Effector memory CD8-positive, alpha-beta T cell (primary cell): Measurements from ENCODE around the gene DNMBP.
A peak's percentile ranks its signal among the peaks of the same experiment; 100 is the strongest.
"Not testable (repeated sequence)": the region's sequence is repeated elsewhere in the genome, so short reads cannot be mapped to it uniquely, and the experiment has no call there.

Source experiments
- ATAC-seq: fragments of 150-1000 bp; cut with Tn5 transposase; replicated peaks from 2 replicates; pipeline ENCODE4 v1.10.0; 2021; ENCODE audit warnings: mild to moderate bottlenecking, moderate library complexity
- DNase-seq, 3 experiments: peaks; one replicate each; pipeline ENCODE4 v3.0.0; 2021
- H3K27ac Mint-ChIP-seq, 2 donors: one replicate each; pipeline ENCODE4 v1.8.0; 2022; ENCODE audit warnings: mild to moderate bottlenecking in 2 of 2, mixed read lengths in 2 of 2, moderate library complexity in 2 of 2
- H3K27me3 Mint-ChIP-seq, 2 donors: one replicate each; pipeline ENCODE4 v1.8.0; 2022; ENCODE audit warnings: mixed read lengths in 2 of 2
- H3K36me3 Mint-ChIP-seq: one replicate; pipeline ENCODE4 v1.8.0; 2022; ENCODE audit warnings: mild to moderate bottlenecking, moderate library complexity, mixed read lengths; ENCODE audit not compliant: insufficient read depth
- H3K4me1 Mint-ChIP-seq, 2 donors: one replicate each; pipeline ENCODE4 v1.8.0; 2022; ENCODE audit warnings: low read depth in 2 of 2, mixed read lengths in 2 of 2
- H3K4me3 Mint-ChIP-seq, 2 donors: one replicate each; pipeline ENCODE4 v1.8.0; 2022; ENCODE audit warnings: mild to moderate bottlenecking in 2 of 2, mixed read lengths in 2 of 2, moderate library complexity in 2 of 2
- H3K9me3 Mint-ChIP-seq, 2 donors: one replicate each; pipeline ENCODE4 v1.8.0; 2022; ENCODE audit warnings: mixed read lengths in 2 of 2

DNMBP gene

DNA sequence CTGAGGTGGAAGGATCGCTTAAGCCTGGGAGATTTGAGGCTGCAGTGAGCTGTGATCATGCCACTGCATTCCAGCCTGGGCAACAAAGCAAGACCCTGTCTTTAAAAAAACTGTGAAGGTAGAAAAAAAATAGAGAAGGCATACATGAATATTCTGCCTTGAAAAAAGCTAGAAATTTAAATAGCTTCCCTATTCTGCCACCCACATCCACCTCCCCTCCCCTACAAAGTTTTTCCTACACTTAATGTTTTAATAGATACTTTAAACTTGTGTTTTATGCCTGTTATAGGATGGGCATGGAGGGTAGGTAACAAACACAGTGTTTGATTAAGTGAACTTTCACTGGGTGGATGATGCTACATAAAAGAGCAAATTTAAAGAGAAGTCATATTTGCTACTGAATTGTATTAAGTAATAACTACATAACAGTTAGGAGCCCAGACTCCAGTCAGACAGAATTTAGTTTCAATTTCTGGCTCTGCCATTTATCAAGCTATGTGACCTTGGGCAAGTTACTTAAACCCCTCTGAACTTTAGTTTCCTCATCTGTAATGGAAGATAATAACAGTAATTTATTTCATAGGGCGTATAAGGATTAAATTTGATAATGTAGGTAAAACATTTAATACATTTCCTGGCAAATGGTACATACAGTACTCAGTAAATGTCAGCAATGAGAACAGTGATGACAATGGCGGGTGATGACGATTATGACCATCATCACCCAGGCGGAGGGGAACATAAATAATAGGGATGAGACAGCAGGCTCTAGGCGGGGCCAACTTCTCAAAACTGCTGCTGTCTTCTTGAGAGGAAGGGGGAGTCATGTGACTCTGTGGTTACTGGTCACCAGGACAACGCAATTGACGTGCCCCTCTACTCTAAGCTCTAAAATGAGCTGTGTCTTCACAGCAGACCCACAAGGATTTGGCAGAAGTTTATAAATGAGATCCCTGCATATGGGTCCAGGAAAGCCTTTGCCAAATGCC lies 15.8 kb downstream of the DNMBP start:
- no peaks in the 10 kb centered on the region for H3K36me3 Mint-ChIP-seq
- peaks cover 12 to 16% of the 10 kb centered on the region in 2 donors for H3K4me1 Mint-ChIP-seq
- H3K27ac Mint-ChIP-seq: peak overlapping the region; percentile 61 to 85
- ATAC-seq: peak; percentile 97
- no peaks in the 10 kb centered on the region for H3K27me3 Mint-ChIP-seq
- peak overlapping the region; percentile 21 to 54 for H3K4me3 Mint-ChIP-seq
- no peaks in the 10 kb centered on the region for H3K9me3 Mint-ChIP-seq
- peak; percentile 16 to 22 (median 16) for DNase-seq

DNA sequence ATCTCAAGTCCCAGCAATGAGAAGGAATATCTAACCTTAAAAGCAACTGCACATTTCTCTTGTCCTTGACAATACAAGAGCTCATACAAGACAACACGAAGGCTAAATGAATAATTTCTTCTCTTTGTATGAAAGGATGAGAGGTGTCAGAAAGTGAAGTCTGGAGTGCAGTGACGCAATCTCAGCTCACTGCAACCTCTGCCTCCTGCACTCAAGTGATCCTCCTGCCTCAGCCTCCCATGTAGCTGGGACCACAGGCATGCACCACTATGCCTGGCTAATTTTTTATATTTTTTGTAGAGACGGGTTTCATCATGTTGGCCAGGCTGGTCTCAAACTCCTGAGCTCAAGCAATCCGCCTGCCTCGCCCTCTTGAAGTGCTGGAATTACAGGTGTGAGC lies 24.1 kb downstream of the DNMBP start:
- not testable (repeated sequence) for H3K4me3 Mint-ChIP-seq, H3K36me3 Mint-ChIP-seq, H3K27ac Mint-ChIP-seq, ATAC-seq, H3K4me1 Mint-ChIP-seq, H3K27me3 Mint-ChIP-seq, H3K9me3 Mint-ChIP-seq, DNase-seq

DNA sequence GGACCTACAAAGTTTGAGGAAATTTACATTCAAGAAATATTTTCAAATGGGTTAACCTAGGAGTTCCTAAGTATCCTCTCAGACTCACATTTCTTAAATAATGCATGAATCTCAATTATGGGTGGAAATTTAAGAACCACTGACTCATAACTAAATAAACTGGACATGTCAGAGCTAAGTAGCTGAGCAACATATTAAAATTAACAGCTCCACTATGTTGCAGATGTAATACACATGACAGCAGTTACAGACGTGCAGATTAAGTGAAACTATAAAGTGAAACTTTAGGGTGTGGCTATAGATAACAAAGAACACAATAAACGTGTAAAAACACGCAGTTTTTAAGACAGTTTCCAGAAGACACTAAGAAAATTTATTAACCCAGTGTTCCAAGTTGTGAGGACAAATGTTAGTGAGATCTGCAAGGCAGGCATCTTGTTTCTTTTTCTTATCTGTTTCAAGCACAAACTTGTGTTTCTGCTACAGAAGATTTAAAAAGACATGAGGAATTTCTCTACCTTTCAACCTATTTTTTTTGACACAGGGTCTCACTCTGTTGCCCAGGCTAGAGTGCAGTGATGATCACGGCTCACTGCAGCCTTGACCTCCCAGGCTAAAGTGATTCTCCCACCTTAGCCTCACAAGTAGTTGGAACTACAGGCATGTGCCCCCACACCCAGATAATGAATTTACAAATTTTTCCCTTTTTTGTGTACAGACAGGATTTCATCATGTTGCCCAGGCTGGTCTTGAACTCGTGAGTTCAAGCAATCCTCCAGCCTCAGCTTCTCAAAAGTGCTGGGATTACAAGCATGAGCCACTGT lies 25.3 kb downstream of the DNMBP start:
- H3K4me1 Mint-ChIP-seq: peaks cover 4 to 5% of the 10 kb centered on the region in 2 donors
- no peaks in the 10 kb centered on the region for H3K27me3 Mint-ChIP-seq
- DNase-seq (no peak), ATAC-seq (no peak)
- H3K9me3 Mint-ChIP-seq: no peaks in the 10 kb centered on the region
- peaks cover 6% of the 10 kb centered on the region for H3K36me3 Mint-ChIP-seq
- no peak overlapping the region for H3K4me3 Mint-ChIP-seq
- no peak overlapping the region for H3K27ac Mint-ChIP-seq

DNA sequence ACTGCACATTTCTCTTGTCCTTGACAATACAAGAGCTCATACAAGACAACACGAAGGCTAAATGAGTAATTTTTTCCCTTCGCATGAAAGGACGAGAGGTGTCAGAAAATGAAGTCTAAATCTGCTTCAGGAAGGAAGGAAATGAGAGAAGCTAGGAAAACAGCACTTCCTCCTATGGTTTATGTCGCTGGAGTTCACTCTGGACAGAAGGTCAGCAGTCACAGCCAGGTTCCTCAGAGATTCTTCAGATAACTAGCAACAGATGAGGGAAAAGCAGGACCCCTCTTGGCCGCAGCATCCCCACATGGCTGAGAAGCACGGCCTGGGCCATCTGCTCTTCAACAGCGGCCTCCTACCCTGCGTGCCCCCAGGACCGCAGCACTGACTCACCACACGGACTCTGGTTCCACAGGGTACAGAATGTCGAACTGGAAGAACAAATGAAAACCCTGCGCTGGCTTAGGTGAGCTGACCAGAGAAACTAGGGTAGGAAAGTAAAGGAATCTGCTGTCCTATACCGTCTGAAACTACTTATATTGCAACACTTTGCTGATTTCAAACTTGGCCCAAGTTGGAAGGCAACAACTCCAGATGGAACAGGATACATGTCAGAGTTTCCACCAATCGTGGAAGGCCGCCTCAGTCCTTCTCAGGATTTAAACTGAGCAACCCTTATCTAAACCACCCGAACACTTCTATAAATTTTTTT lies 26.3 kb downstream of the DNMBP start:
- Mint-ChIP-seq H3K4me1 (peaks cover 4 to 5% of the 10 kb centered on the region in 2 donors), H3K27ac (no peak overlapping the region), H3K27me3 (no peaks in the 10 kb centered on the region), H3K9me3 (no peaks in the 10 kb centered on the region), H3K4me3 (no peak overlapping the region), H3K36me3 (peaks cover 6% of the 10 kb centered on the region)
- ATAC-seq (no peak), DNase-seq (no peak)

DNA sequence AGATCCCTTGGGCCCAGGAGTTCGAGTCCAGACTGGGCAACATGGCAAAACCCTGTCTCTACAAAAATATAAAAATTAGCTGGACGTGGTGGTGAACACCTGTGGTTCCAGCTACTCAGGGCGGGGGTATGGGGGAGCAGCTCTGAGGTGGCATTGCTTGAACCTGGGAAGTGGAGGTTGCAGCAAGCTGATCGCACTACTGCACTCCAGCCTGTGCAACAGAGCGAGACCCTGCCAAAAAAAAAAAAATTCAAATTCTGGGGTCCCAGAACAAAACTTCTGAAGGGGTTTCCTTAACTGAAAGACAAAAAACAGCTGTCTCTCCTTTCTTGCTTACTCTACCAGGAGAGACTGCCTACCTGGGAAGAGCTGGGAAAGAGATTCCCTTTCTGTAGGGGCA lies 27.0 kb downstream of the DNMBP start:
- no peak overlapping the region for H3K27ac Mint-ChIP-seq
- no peaks in the 10 kb centered on the region for H3K9me3 Mint-ChIP-seq
- ATAC-seq: no peak

DNA sequence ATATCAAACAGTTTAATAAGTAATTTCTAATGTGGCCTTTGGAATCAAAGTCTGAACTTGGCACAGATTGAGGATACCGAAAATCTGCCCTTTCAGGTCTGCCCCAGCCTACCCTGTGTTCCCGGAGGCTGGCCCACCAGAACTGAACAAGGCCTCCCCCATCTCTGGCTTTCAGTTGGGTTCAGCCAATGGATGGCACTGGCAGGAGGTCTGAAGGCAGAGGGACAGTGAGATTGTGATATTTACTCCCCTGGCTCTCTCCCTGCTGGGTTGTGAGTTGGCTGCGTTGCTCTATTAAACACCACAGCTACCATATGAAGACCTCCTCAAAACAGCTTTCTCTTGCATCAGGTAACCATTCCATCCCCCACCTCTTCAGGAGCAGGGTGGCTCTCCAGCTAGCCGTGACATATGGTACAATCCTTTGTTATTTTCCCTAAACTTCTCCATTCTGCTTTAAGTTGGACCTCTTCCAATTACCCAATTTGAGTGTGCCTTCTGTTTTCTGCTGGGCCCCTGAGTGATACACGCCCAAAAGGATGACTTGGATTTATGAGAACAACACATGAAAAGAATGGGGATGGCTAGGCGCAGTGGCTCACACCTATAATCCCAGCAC lies 28.1 kb downstream of the DNMBP start:
- Mint-ChIP-seq H3K27ac (no peak overlapping the region), H3K4me3 (no peak overlapping the region), H3K27me3 (no peaks in the 10 kb centered on the region), H3K9me3 (no peaks in the 10 kb centered on the region), H3K4me1 (peaks cover 0 to 5% of the 10 kb centered on the region in 2 donors), H3K36me3 (peaks cover 6% of the 10 kb centered on the region)
- no peak for ATAC-seq
- no peak for DNase-seq

More for the DNA sequence above, 27.0 kb downstream of the DNMBP start:
- H3K36me3 Mint-ChIP-seq: peaks cover 6% of the 10 kb centered on the region
- peaks cover 4 to 5% of the 10 kb centered on the region in 2 donors for H3K4me1 Mint-ChIP-seq
- no peaks in the 10 kb centered on the region for H3K27me3 Mint-ChIP-seq
- DNase-seq: no peak
- H3K4me3 Mint-ChIP-seq: no peak overlapping the region

DNA sequence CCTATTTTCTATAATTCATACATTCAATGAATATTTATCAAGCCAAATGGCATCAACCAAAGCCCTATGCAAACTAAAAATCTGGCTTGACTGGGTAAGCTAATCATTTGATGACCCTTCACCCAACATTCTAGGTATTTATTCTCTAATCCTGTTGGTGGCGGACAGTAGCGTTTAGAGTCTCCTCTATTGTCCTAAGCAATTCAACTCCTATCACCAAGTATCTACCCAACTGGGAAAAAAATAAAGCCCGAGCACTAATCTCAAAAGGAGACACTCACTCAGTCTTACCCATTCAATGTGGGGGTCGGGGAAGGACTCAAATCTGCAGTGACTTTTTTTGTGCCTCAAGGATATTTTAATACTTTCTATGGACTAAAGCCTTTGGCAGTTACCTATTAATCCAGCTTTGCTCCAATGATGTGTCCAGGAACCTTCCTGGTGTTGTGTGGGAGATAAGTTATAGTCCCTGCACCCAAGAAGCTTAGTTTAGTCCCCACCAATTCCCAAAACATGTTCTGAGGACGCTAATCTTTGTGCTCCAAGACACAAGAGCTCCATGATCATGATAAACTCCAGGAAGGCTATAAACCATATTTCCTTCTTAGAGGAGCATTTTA lies 30.6 kb downstream of the DNMBP start:
- no peak overlapping the region for H3K27ac Mint-ChIP-seq
- H3K27me3 Mint-ChIP-seq: no peaks in the 10 kb centered on the region
- H3K4me3 Mint-ChIP-seq: no peak overlapping the region
- H3K4me1 Mint-ChIP-seq: peaks cover 0 to 5% of the 10 kb centered on the region in 2 donors
- H3K9me3 Mint-ChIP-seq: no peaks in the 10 kb centered on the region
- no peaks in the 10 kb centered on the region for H3K36me3 Mint-ChIP-seq
- no peak for ATAC-seq
- no peak for DNase-seq

DNA sequence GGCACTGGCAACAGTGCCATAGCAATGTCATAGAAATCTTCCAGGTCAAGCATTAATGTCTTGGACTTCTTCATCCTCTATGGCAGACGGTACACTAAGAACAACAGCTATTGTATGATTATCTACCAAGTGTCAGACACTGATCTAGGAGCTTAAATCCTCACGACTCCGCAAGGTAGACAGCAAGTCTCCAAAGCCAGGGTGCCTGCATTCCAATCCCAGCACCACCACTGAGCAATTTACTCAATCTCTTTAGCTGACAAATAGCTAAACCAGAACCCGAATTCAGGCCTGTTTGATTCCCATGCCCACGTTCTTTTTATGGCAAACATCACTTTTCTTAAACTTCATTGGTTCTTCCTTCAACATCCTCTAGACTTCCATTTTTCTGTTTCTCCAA lies 31.8 kb downstream of the DNMBP start:
- H3K9me3 Mint-ChIP-seq: no peaks in the 10 kb centered on the region
- no peak overlapping the region for H3K4me3 Mint-ChIP-seq
- no peak overlapping the region for H3K27ac Mint-ChIP-seq
- DNase-seq (no peak), ATAC-seq (no peak)
- H3K27me3 Mint-ChIP-seq: no peaks in the 10 kb centered on the region
- H3K4me1 Mint-ChIP-seq: no peaks in the 10 kb centered on the region
- no peaks in the 10 kb centered on the region for H3K36me3 Mint-ChIP-seq

DNA sequence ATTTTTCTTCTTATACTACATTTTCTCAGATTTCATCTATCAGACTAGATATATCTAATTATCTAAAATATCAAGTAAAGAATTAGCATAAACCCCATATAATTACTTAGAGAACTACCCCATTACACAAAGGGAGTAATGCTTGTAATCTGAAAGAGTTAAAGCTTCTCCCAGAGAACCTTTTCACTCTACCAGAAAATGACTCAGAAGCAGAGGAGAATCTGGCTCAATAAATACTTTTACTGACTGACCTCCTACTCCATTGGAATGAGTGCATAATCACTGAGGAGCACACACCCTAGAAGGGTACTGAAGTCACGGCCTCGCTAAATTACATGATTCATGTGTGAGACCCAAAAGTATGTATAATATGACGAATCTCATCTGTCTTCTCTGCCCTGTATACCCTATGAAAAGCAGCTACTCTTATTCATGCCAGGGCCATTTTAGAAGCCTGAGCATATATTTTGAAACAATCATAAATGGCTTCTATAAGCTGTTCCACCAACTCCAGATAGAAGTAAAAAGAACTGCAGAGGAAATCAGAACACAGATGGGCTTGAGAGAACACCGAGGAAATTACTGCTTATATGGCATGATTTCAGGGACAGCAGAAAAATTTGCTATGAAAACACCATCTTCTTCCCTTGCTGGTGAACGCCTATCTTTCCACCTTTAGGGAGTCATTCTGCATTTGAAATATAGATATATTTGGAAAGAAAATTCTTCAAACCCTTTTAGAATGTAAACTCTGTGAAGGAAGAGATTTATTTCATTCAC lies 32.7 kb downstream of the DNMBP start:
- no peaks in the 10 kb centered on the region for H3K9me3 Mint-ChIP-seq
- DNase-seq (no peak), ATAC-seq (no peak)
- H3K4me1 Mint-ChIP-seq: no peaks in the 10 kb centered on the region
- H3K27ac Mint-ChIP-seq: no peak overlapping the region
- H3K27me3 Mint-ChIP-seq: no peaks in the 10 kb centered on the region
- H3K36me3 Mint-ChIP-seq: no peaks in the 10 kb centered on the region
- H3K4me3 Mint-ChIP-seq: no peak overlapping the region

DNA sequence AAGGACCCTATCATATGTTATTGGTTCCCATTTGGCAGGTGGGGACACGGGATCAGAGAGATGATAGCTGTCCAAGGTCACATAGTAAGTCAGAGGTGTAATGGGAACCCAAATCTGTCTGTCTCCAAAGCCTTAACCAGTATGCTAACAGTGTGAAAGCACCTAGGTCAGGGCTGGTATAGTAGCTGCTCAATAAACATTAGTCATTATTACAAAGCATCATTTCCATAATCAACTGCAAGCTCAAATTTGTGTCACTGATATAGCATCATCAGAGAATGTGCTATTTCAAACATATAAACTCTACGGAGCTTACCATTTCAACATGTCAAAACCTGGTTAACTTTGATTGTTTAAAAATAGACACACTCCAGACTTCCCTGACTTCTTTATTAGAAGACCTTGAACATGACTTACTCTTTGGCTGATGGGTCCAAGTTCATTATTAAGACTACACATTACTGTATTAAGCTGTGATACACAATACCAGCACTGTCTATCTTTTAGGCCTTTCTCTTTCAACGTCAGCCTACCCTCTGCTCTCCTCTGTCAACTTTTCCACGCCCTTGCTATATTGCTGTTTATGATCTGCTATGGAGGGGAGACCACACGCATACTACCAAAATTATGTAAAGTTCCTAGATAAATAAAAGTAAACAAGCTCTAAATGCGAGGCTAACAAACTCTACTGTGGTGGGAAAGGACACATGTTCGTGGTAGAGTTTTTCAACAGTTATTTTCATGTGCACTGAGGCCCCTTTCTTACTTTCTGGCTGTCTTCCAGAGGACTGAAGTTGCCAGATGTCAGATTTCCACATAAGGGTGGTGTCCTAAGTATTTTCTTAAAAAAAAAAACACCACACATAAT lies 33.6 kb downstream of the DNMBP start:
- ATAC-seq (no peak), DNase-seq (no peak)
- Mint-ChIP-seq H3K4me3 (no peak overlapping the region), H3K9me3 (no peaks in the 10 kb centered on the region), H3K4me1 (no peaks in the 10 kb centered on the region), H3K36me3 (no peaks in the 10 kb centered on the region), H3K27ac (no peak overlapping the region), H3K27me3 (no peaks in the 10 kb centered on the region)

DNA sequence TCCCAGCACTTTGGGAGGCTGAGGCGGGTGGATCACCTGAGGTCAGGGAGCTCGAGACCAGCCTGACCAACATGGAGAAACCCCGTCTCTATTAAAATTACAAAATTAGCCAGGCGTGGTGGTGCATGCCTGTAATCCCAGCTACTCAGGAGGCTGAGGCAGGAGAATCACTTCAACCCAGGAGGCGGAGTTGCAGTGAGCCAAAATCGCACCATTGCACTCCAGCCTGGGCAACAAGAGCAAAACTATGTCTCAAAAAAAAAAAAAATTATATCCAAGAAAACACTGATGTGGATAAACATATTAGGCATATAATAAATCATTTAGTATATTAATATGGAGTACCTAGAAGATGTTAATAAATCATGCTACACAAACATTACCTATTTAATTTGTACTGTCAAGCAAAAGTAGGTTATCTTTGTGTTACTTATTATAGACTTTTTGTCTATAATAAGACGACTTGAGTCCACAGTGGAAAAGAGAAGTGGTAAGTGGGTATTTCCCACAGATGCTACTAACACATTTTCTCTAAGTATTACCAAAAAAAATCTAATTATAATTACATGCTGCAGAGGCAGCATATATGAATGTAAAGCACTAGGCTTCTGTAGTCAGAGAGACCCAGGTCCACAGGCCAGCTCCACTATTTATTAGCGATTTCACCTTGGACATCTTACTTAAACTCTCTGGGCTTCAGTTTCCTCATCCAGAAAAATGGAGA lies 34.5 kb downstream of the DNMBP start:
- no peak overlapping the region for H3K4me3 Mint-ChIP-seq
- ATAC-seq (no peak), DNase-seq (no peak)
- H3K9me3 Mint-ChIP-seq: no peaks in the 10 kb centered on the region
- H3K4me1 Mint-ChIP-seq: no peaks in the 10 kb centered on the region
- peaks cover 6% of the 10 kb centered on the region for H3K36me3 Mint-ChIP-seq
- H3K27ac Mint-ChIP-seq: no peak overlapping the region
- H3K27me3 Mint-ChIP-seq: no peaks in the 10 kb centered on the region
